H9 (cell line): Measurements from ENCODE around the gene ZNF865. TPM values are rescaled to one million over a fixed set of nuclear protein-coding genes. Genes with fewer than 3 reads are reported as not detected.
A peak's percentile ranks its signal among the peaks of the same experiment; 100 is the strongest.

ENCODE experiments used
- DNase-seq: peaks from one replicate; pipeline ENCODE4 v3.0.0-alpha.2; 2017
- H2AFZ ChIP-seq: one replicate; pipeline ENCODE4 v1.6.1; 2013; ENCODE audit warnings: mild to moderate bottlenecking, low read length, control low read depth, moderate library complexity
- H2AK5ac ChIP-seq: 2 replicates; pipeline ENCODE4 v1.6.1; 2013; ENCODE audit warnings: low read length, control low read depth, mixed read lengths; ENCODE audit not compliant: insufficient read length
- H2BK120ac ChIP-seq: one replicate; pipeline ENCODE4 v1.6.1; 2013; ENCODE audit warnings: low read depth, mild to moderate bottlenecking, low read length, control low read depth, inconsistent platforms; ENCODE audit not compliant: poor library complexity, severe bottlenecking
- H2BK12ac ChIP-seq: 2 replicates; pipeline ENCODE4 v1.6.1; 2013; ENCODE audit warnings: low read length, control low read depth, mixed read lengths, low read depth; ENCODE audit not compliant: insufficient read length
- H2BK15ac ChIP-seq: 2 replicates; pipeline ENCODE4 v1.6.1; 2013; ENCODE audit warnings: low read depth, low read length, control low read depth
- H2BK20ac ChIP-seq: one replicate; pipeline ENCODE4 v1.6.1; 2013; ENCODE audit warnings: low read depth, mild to moderate bottlenecking, low read length, control low read depth, inconsistent platforms; ENCODE audit not compliant: poor library complexity, severe bottlenecking
- H2BK5ac ChIP-seq: 2 replicates; pipeline ENCODE4 v1.6.1; 2013; ENCODE audit warnings: low read length, control low read depth, mixed read lengths; ENCODE audit not compliant: insufficient read length
- H3K14ac ChIP-seq: 2 replicates; pipeline ENCODE4 v1.6.1; 2013; ENCODE audit warnings: low read length, control low read depth; ENCODE audit not compliant: insufficient read depth
- H3K18ac ChIP-seq: 2 replicates; pipeline ENCODE4 v1.6.1; 2013; ENCODE audit warnings: low read depth, mild to moderate bottlenecking, mixed read lengths, low read length, control low read depth; ENCODE audit not compliant: insufficient read length
- H3K23ac ChIP-seq: 2 replicates; pipeline ENCODE4 v1.6.1; 2013; ENCODE audit warnings: low read length, control low read depth, mixed read lengths, low read depth; ENCODE audit not compliant: insufficient read length
- H3K23me2 ChIP-seq: 2 replicates; pipeline ENCODE4 v1.6.1; 2013; ENCODE audit warnings: low read depth, mild to moderate bottlenecking, mixed read lengths, low read length, control low read depth; ENCODE audit not compliant: insufficient read length, poor library complexity, severe bottlenecking
- H3K27ac ChIP-seq: 2 replicates; pipeline ENCODE4 v1.5.1; 2013; ENCODE audit warnings: low read length, control low read depth, mixed read lengths, low read depth; ENCODE audit not compliant: insufficient read length
- H3K27me3 ChIP-seq: 2 replicates; pipeline ENCODE4 v1.6.1; 2013; ENCODE audit warnings: low read length, control low read depth, inconsistent platforms; ENCODE audit not compliant: insufficient read depth
- H3K4ac ChIP-seq: 2 replicates; pipeline ENCODE4 v1.6.1; 2013; ENCODE audit warnings: low read depth, mild to moderate bottlenecking, control low read depth, inconsistent platforms, low read length, moderate library complexity
- H3K4me1 ChIP-seq: 2 replicates; pipeline ENCODE4 v1.6.1; 2013; ENCODE audit warnings: low read length, control low read depth, inconsistent platforms; ENCODE audit not compliant: insufficient read depth
- H3K4me2 ChIP-seq: 2 replicates; pipeline ENCODE4 v1.6.1; 2013; ENCODE audit warnings: low read length, control low read depth, mixed read lengths; ENCODE audit not compliant: insufficient read length, insufficient read depth
- H3K56ac ChIP-seq: 2 replicates; pipeline ENCODE4 v1.6.1; 2013; ENCODE audit warnings: low read depth, mild to moderate bottlenecking, mixed read lengths, low read length, control low read depth; ENCODE audit not compliant: insufficient read length
- H3K79me1 ChIP-seq: 2 replicates; pipeline ENCODE4 v1.6.1; 2013; ENCODE audit warnings: low read depth, mild to moderate bottlenecking, moderate library complexity, low read length, control low read depth, inconsistent platforms; ENCODE audit not compliant: insufficient read depth, poor library complexity, severe bottlenecking
- H3K79me2 ChIP-seq: 2 replicates; pipeline ENCODE4 v1.6.1; 2013; ENCODE audit warnings: low read length, control low read depth, inconsistent platforms; ENCODE audit not compliant: insufficient read depth
- H3K9ac ChIP-seq: 2 replicates; pipeline ENCODE4 v1.6.1; 2013; ENCODE audit warnings: low read length, control low read depth, mixed read lengths; ENCODE audit not compliant: insufficient read length; ENCODE audit errors: extremely low read depth
- H3K9me3 ChIP-seq: one replicate; pipeline ENCODE4 v1.6.1; 2013; ENCODE audit warnings: low read depth, low read length, inconsistent platforms; ENCODE audit not compliant: control insufficient read depth
- H3T11ph ChIP-seq: one replicate; pipeline ENCODE4 v1.6.1; 2013; ENCODE audit warnings: mild to moderate bottlenecking, low read length, control low read depth, inconsistent platforms
- H4K20me1 ChIP-seq: one replicate; pipeline ENCODE4 v1.6.1; 2013; ENCODE audit not compliant: control insufficient read depth, insufficient read length, insufficient read depth
- H4K5ac ChIP-seq: 2 replicates; pipeline ENCODE4 v1.6.1; 2013; ENCODE audit warnings: low read depth, mild to moderate bottlenecking, mixed read lengths, low read length, control low read depth; ENCODE audit not compliant: insufficient read length
- H4K8ac ChIP-seq: replicated peaks from 2 replicates; pipeline ENCODE4 v1.6.1; 2013; ENCODE audit warnings: low read length, control low read depth, mixed read lengths, low read depth; ENCODE audit not compliant: insufficient read length
- H4K91ac ChIP-seq: 2 replicates; pipeline ENCODE4 v1.6.1; 2013; ENCODE audit warnings: low read depth, mild to moderate bottlenecking, moderate library complexity, mixed read lengths, low read length, control low read depth; ENCODE audit not compliant: insufficient read length
- H3K27ac Mint-ChIP-seq, 3 experiments: 2 replicates in 2 of 3; 3 replicates in 1 of 3; pipeline ENCODE4 v1.8.0; 2020 to 2021; ENCODE audit warnings: mixed read lengths in 3 of 3, mild to moderate bottlenecking in 1 of 3, moderate library complexity in 1 of 3
- H3K27me3 Mint-ChIP-seq: 2 replicates; pipeline ENCODE4 v1.8.0; 2021; ENCODE audit warnings: low read depth, mild to moderate bottlenecking, moderate library complexity, mixed read lengths
- H3K36me3 Mint-ChIP-seq, 3 experiments: 2 replicates in 2 of 3; 3 replicates in 1 of 3; pipeline ENCODE4 v1.8.0; 2020 to 2021; ENCODE audit warnings: low read depth in 3 of 3, mixed read lengths in 3 of 3; ENCODE audit not compliant: insufficient read depth in 1 of 3
- H3K4me1 Mint-ChIP-seq, 2 experiments: 2 replicates each; pipeline ENCODE4 v1.8.0; 2020; ENCODE audit warnings: mixed read lengths in 2 of 2
- H3K4me3 Mint-ChIP-seq, 2 experiments: 2 replicates in 1 of 2; 3 replicates in 1 of 2; pipeline ENCODE4 v1.8.0; 2020 to 2021; ENCODE audit warnings: mild to moderate bottlenecking in 2 of 2, mixed read lengths in 2 of 2, moderate library complexity in 1 of 2
- H3K9me3 Mint-ChIP-seq, 2 experiments: 2 replicates in 1 of 2; 3 replicates in 1 of 2; pipeline ENCODE4 v1.8.0; 2020; ENCODE audit warnings: mild to moderate bottlenecking in 2 of 2, mixed read lengths in 2 of 2, moderate library complexity in 1 of 2
- WGBS: extraction: QIAGEN DNeasy Blood & Tissue Kit; methylation state at CpG from one replicate; pipeline ENCODE4 v1.1.7; 2013; ENCODE audit warnings: missing lambda C conversion rate, low lambda C conversion rate, mixed read lengths; ENCODE audit not compliant: insufficient read length; ENCODE audit errors: extremely low coverage; 5-methylcytosine and 5-hydroxymethylcytosine counted together
- total RNA-seq: library from RNA; stranded (reverse); gene quantifications from 2 replicates; pipeline ENCODE4 v1.2.1, GENCODE V29; 2021
- TF ChIP-seq, protein P1 (sequence below): fragments of 200-600 bp; sonication (generic); conservative IDR thresholded peaks from 3 replicates; pipeline ENCODE4 v1.8.0; 2021; ENCODE audit warnings: antibody characterized with exemption, mild to moderate bottlenecking

Gene ZNF865
- total RNA-seq, 1 experiment from 2014 or later = 14.3 TPM

DNA sequence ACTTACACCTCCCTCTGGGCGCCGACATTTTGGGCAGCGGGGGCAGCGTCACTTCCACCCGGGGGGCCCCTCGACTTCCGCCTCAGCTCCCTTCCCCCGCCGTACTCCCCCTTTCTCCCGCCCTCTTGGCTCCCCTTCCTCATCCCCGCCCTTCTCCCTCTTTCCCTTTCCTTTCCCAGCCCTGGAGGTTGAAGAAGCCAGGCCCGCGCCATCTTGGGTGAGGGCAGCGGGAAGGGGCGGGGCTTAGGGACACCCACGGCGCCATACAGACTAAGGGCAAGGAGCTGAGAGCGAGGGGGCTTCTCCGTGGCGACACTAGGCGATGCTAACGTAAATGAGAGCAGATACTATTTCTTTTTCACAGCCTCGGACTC is 6.0 kb upstream of the ZNF865 start, which contains the start of gene FIZ1:
FIZ1 (minus strand) TSS at position 50 of the 374 bp plus-strand sequence. CDS start 1,652 bp downstream, outside the sequence.
- H2BK12ac ChIP-seq = peak within 1 kb of the TSS; percentile 93
- peak within 1 kb of the TSS; percentile 98 for H2BK120ac ChIP-seq
- peak within 1 kb of the TSS; percentile 94 for H3T11ph ChIP-seq
- no peak within 1 kb of the TSS for H2AFZ ChIP-seq
- no peak within 1 kb of the TSS for H2BK20ac ChIP-seq
- no peaks in the 10 kb centered on the region for H3K23me2 ChIP-seq
- no CpG with 5 or more reads among the region's 23 CpGs for WGBS
- no peaks in the 10 kb centered on the region for H3K79me1 ChIP-seq
- no peak within 1 kb of the TSS for H2BK15ac ChIP-seq
- peak within 1 kb of the TSS; percentile 100 for H3K27ac Mint-ChIP-seq
- no peaks in the 10 kb centered on the region for H3K27me3 ChIP-seq
- peak within 1 kb of the TSS; percentile 95 to 96 for H3K4me3 Mint-ChIP-seq
- peak within 1 kb of the TSS; percentile 86 for H4K8ac ChIP-seq
- TF ChIP-seq, protein P1, sequence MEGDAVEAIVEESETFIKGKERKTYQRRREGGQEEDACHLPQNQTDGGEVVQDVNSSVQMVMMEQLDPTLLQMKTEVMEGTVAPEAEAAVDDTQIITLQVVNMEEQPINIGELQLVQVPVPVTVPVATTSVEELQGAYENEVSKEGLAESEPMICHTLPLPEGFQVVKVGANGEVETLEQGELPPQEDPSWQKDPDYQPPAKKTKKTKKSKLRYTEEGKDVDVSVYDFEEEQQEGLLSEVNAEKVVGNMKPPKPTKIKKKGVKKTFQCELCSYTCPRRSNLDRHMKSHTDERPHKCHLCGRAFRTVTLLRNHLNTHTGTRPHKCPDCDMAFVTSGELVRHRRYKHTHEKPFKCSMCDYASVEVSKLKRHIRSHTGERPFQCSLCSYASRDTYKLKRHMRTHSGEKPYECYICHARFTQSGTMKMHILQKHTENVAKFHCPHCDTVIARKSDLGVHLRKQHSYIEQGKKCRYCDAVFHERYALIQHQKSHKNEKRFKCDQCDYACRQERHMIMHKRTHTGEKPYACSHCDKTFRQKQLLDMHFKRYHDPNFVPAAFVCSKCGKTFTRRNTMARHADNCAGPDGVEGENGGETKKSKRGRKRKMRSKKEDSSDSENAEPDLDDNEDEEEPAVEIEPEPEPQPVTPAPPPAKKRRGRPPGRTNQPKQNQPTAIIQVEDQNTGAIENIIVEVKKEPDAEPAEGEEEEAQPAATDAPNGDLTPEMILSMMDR = no peak
- H3K4me1 ChIP-seq = peaks cover 2% of the 10 kb centered on the region; the same call in 1 of the 2 replicates
- peak within 1 kb of the TSS; percentile 95 for H3K27ac ChIP-seq
- H3K9me3 ChIP-seq = no peaks in the 10 kb centered on the region
- peak within 1 kb of the TSS; percentile 98 for H3K9ac ChIP-seq
- H3K18ac ChIP-seq = peak within 1 kb of the TSS; percentile 100
- H2AK5ac ChIP-seq = no peak within 1 kb of the TSS
- H3K79me2 ChIP-seq = no peaks in the 10 kb centered on the region
- H3K4ac ChIP-seq = no peak within 1 kb of the TSS; the same call in 1 of the 2 replicates
- peak; percentile 98 for DNase-seq
- no peak within 1 kb of the TSS for H3K23ac ChIP-seq
- peak within 1 kb of the TSS; percentile 90 for H3K56ac ChIP-seq
- H3K4me2 ChIP-seq = peak within 1 kb of the TSS; percentile 51
- peak within 1 kb of the TSS; percentile 100 for H3K14ac ChIP-seq
- H3K9me3 Mint-ChIP-seq = peaks cover 2 to 4% of the 10 kb centered on the region in 2 experiments; a peak in 2 of 5 replicates
- H3K27me3 Mint-ChIP-seq = no peaks in the 10 kb centered on the region
- no peak within 1 kb of the TSS for H4K91ac ChIP-seq
- H4K5ac ChIP-seq = peak within 1 kb of the TSS; percentile 98
- peaks cover 25 to 32% (median 29%) of the 10 kb centered on the region in 3 experiments; a peak in 6 of 7 replicates for H3K36me3 Mint-ChIP-seq
- H3K4me1 Mint-ChIP-seq = peaks cover 25 to 36% of the 10 kb centered on the region in 2 experiments
- peak within 1 kb of the TSS; percentile 98 for H2BK5ac ChIP-seq
- no peaks in the 10 kb centered on the region for H4K20me1 ChIP-seq
